K562 (cell line): ENCODE measurements around the gene FRMD4A. TPM values are rescaled to one million over a fixed set of nuclear protein-coding genes. Genes with fewer than 3 reads are reported as not detected.

Source experiments
- ATAC-seq: fragments of 200-7000 bp; cut with Tn5 transposase; 3 replicates; pipeline ENCODE4 v1.9.1; 2020; ENCODE audit warnings: moderate library complexity
- BruUV-seq: library from RNA; stranded (reverse); fragments of 400-500 nt; replicated peaks from 2 replicates; lab custom pipeline; 2021; lab: Mats Ljungman, UMichigan
- CTCF ChIA-PET: fragments of 300-600 bp; formaldehyde crosslinking; extraction: SDS; loops from one replicate; lab custom pipeline; 2021; ENCODE audit warnings: low intra/inter-chr PET ratio; lab: Yijun Ruan, JAX
- POLR2A ChIA-PET: fragments of 300-600, 350-650 bp; sonication (Branson Sonifier 250); formaldehyde crosslinking; extraction: SDS; loops from one replicate; lab custom pipeline; 2021; ENCODE audit warnings: antibody characterized with exemption, inconsistent platforms; lab: Yijun Ruan, JAX
- DNase-seq, 4 experiments: peaks; one replicate each; pipeline versions ENCODE4 v3.0.0 to v3.0.0-alpha.2; 2011 to 2018; ENCODE audit warnings: low spot score in 3 of 4, mixed read lengths in 3 of 4; ENCODE audit errors: extremely low read depth in 1 of 4
- FAIRE-seq: peaks from 2 replicates; lab custom pipeline; 2011; peaks lifted over from hg19 to GRCh38; lab: Jason Lieb, UNC
- H2AFZ ChIP-seq: 2 replicates; pipeline ENCODE4 v1.6.0; 2011; ENCODE audit warnings: low read depth, low read length, control low read depth, inconsistent platforms
- H3K27ac ChIP-seq: fragments of 200-600 bp; 3 replicates; pipeline ENCODE4 v1.8.0; 2011; ENCODE audit warnings: low read depth, mild to moderate bottlenecking, control low read depth, inconsistent platforms, low read length, moderate library complexity, mixed read lengths; ENCODE audit errors: extremely low read depth
- H3K27me3 ChIP-seq, 2 experiments: fragments of 300-600 bp in 1 of 2; 2 replicates in 1 of 2; 3 replicates in 1 of 2; pipeline versions ENCODE4 v1.6.0 to v1.8.0; 2011; ENCODE audit warnings: inconsistent platforms in 2 of 2, low read length in 2 of 2, mild to moderate bottlenecking in 1 of 2, mixed read lengths in 1 of 2, moderate library complexity in 1 of 2; ENCODE audit not compliant: control insufficient read depth in 2 of 2, insufficient read depth in 2 of 2
- H3K36me3 ChIP-seq: fragments of 300-600 bp; 3 replicates; pipeline ENCODE4 v1.8.0; 2011; ENCODE audit warnings: mild to moderate bottlenecking, low read length, inconsistent platforms; ENCODE audit not compliant: control insufficient read depth, insufficient read depth
- H3K4me1 ChIP-seq, 2 experiments: fragments of 200-600 bp in 1 of 2; replicated peaks in 1 of 2; 2 replicates in 1 of 2; 3 replicates in 1 of 2; pipeline versions ENCODE4 v1.5.1 to v1.8.0; 2011; ENCODE audit warnings: inconsistent platforms in 2 of 2, low read length in 2 of 2, mild to moderate bottlenecking in 1 of 2, mixed read lengths in 1 of 2, moderate library complexity in 1 of 2; ENCODE audit not compliant: control insufficient read depth in 2 of 2, insufficient read depth in 2 of 2
- H3K4me2 ChIP-seq: 2 replicates; pipeline ENCODE4 v1.6.1; 2011; ENCODE audit warnings: low read length, control low read depth, inconsistent platforms, mixed read lengths; ENCODE audit not compliant: insufficient read depth
- H3K4me3 ChIP-seq: fragments of 200-600 bp; sonication (generic), shearing (Covaris generic); 2 replicates; pipeline ENCODE4 v1.5.1; 2016; ENCODE audit warnings: control low read depth, inconsistent platforms
- H3K79me2 ChIP-seq: fragments of 200-600 bp; 3 replicates; pipeline ENCODE4 v1.8.0; 2011; ENCODE audit warnings: low read length, inconsistent platforms; ENCODE audit not compliant: control insufficient read depth, insufficient read depth
- H3K9ac ChIP-seq, 2 experiments: 2 replicates each; pipeline versions ENCODE4 v1.6.0 to v1.6.1; 2011; ENCODE audit warnings: low read depth in 2 of 2, low read length in 2 of 2, control low read depth in 1 of 2, inconsistent platforms in 1 of 2, mild to moderate bottlenecking in 1 of 2, mixed read lengths in 1 of 2; ENCODE audit not compliant: insufficient read depth in 1 of 2
- H3K9me1 ChIP-seq: one replicate; pipeline ENCODE4 v1.6.0; 2011; ENCODE audit warnings: inconsistent platforms, mild to moderate bottlenecking, low read length, moderate library complexity; ENCODE audit not compliant: control insufficient read depth, insufficient read depth
- H3K9me3 ChIP-seq: replicated peaks from 2 replicates; pipeline ENCODE4 v1.5.1; 2011; ENCODE audit warnings: low read depth, low read length, inconsistent platforms; ENCODE audit not compliant: control insufficient read depth, insufficient read depth
- H4K20me1 ChIP-seq: replicated peaks from 2 replicates; pipeline ENCODE4 v1.6.1; 2011; ENCODE audit warnings: low read length, inconsistent platforms, mixed read lengths; ENCODE audit not compliant: control insufficient read depth, insufficient read depth
- AFF4 ChIP-seq: sonication (generic); formaldehyde crosslinking; IDR thresholded peaks from 2 replicates; pipeline ENCODE4 v1.8.0; 2023; ENCODE audit warnings: mild to moderate bottlenecking, missing genetic modification reagents
- GABPB1 ChIP-seq: sonication (generic); formaldehyde crosslinking; IDR thresholded peaks from 2 replicates; pipeline ENCODE4 v1.8.0; 2022; ENCODE audit warnings: mild to moderate bottlenecking, missing genetic modification reagents
- HOXB6 ChIP-seq: fragments of 250-450 bp; sonication (Bioruptor Pico); IDR thresholded peaks from 2 replicates; pipeline ENCODE4 v1.5.1; 2022; ENCODE audit warnings: mild to moderate bottlenecking, borderline replicate concordance
- MED1 ChIP-seq: sonication (generic); formaldehyde crosslinking; IDR thresholded peaks from 2 replicates; pipeline ENCODE4 v1.8.1; 2023; ENCODE audit warnings: missing genetic modification reagents, borderline replicate concordance
- PYGO2 ChIP-seq: fragments of 450-650 bp; IDR thresholded peaks from 2 replicates; pipeline ENCODE4 v1.6.1; 2016; ENCODE audit warnings: mild to moderate bottlenecking, missing genetic modification characterization, moderate library complexity, missing compliant biosample characterization
- TEAD1 ChIP-seq, 2 experiments: fragments of 450-650 bp in 1 of 2; sonication (generic) in 1 of 2; formaldehyde crosslinking; IDR thresholded peaks; 2 replicates each; pipeline versions ENCODE4 v1.4.0 to v1.8.0; 2020 to 2022; ENCODE audit warnings: mild to moderate bottlenecking in 2 of 2, missing genetic modification reagents in 1 of 2
- TFAP4 ChIP-seq: sonication (generic); formaldehyde crosslinking; IDR thresholded peaks from 2 replicates; pipeline ENCODE4 v1.8.0; 2022; ENCODE audit warnings: missing genetic modification reagents, mild to moderate bottlenecking, moderate library complexity, borderline replicate concordance
- ZFP30 ChIP-seq: fragments of 250-450 bp; sonication (Bioruptor Pico); IDR thresholded peaks from 2 replicates; pipeline ENCODE4 v1.8.0; 2022; ENCODE audit warnings: moderate library complexity, mild to moderate bottlenecking, inconsistent platforms, borderline replicate concordance
- WGBS: fragments of 100-300 bp; shearing (Covaris generic); methylation state at CpG from one replicate; pipeline ENCODE4 v1.1.6; 2016; ENCODE audit warnings: low coverage, mixed read lengths; ENCODE audit not compliant: insufficient coverage; ENCODE audit errors: missing lambda C conversion rate; 5-methylcytosine and 5-hydroxymethylcytosine counted together
- in situ Hi-C: fragments of 300-500 bp; cut with MboI; formaldehyde crosslinking; loops from 4 replicates; pipeline ENCODE4 v1.15.0; 2018; ENCODE audit warnings: inconsistent platforms, mixed read lengths
- intact Hi-C: fragments of 100-400 bp; cut with micrococcal nuclease; formaldehyde crosslinking; loops from 2 replicates; pipeline ENCODE4 v1.14.2; 2022
- polyA plus RNA-seq, 8 experiments: library from polyadenylated mRNA; depleted of rRNA in 4 of 8; stranded (reverse) in 5 of 8; unstranded in 3 of 8; fragments of >200 nt; fragmentation: Nextera tagmentation in 2 of 8; fragmentation: Illumina TruSeq in 1 of 8; extraction: Ambion mirVana in 2 of 8; extraction: Trizol in 1 of 8; gene quantifications; 2 replicates each; pipeline versions ENCODE4 v1.2.1 to v1.2.3, GENCODE V29; 2011 to 2014; ENCODE audit warnings: inconsistent platforms in 1 of 8, missing spikeins in 1 of 8
- total RNA-seq, 7 experiments: library from RNA; depleted of rRNA in 6 of 7; stranded (reverse); fragments of >200 nt in 6 of 7; fragmentation: Illumina TruSeq in 2 of 7; extraction: Trizol in 2 of 7; gene quantifications; 2 replicates each; pipeline versions ENCODE4 v1.2.1 to v1.2.3, GENCODE V29; 2011 to 2021; ENCODE audit warnings: low replicate concordance in 1 of 7
- TF ChIP-seq, protein P1 (sequence below): fragments of 250-450 bp; sonication (Bioruptor Pico); IDR thresholded peaks from 2 replicates; pipeline ENCODE4 v1.8.0; 2022; ENCODE audit warnings: moderate library complexity, mild to moderate bottlenecking, inconsistent platforms

FRMD4A gene
- total and polyA plus RNA-seq, 9 of the 15 experiments (the other 6 are each of a cell fraction or from before 2014, with no cell fraction given) = 0.80 to 5.2 (median 3.0) TPM

DNA sequence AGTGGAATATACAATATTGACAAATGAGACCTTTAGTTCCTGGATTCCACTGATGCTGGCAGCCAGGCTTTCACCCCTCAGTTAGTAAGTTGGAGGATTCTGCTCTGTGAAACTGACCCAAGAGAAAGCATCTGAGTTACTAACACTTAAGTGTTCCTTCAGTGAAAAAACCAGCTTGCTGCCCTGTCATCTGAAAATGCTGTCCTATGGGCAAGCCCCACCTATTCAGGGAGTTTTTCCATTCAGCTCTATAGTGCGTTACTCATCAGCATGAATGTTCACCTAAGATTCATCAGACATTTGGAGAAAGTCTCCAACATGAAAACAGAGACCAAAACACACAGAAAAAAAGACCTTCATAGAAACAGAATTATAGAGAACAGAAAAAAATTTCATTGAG, 706.1 kb downstream of the FRMD4A start (continued):
- no peak for TF ChIP-seq TEAD1 (CRISPR knock-in tag; IDR thresholded peaks at IDR 0.05)

DNA sequence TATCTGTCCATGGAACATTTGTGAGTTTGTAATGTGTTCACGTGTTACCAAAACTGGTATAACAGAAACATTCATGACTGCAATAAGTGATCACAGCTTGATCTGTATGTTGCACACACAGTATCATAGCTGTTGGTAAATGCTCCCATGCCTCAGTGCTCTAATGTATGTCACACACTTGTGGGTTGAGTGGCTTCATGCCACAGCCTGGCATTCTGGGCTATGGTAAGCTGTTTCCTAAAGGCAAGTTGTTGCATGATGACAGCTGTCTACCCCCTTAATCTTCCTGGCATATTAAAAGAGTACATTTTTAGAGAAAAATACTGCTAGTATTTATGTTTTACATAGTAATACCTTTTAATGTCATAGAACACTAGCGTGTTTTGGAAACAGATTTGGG, 708.8 kb downstream of the FRMD4A start:
- no TSS peak for BruUV-seq
- no peaks in the 10 kb centered on the region for H4K20me1 ChIP-seq
- in situ Hi-C loops (no loop called here), intact Hi-C loops (no loop called here)
- WGBS = 78% methylated on average over 2 of the region's 2 CpGs
- no peak overlapping the region for H3K9ac ChIP-seq
- no peaks in the 10 kb centered on the region for H3K9me1 ChIP-seq
- H3K27ac ChIP-seq = no peak overlapping the region
- H3K36me3 ChIP-seq = peaks cover 5% of the 10 kb centered on the region; the same call in 1 of the 3 replicates
- POLR2A ChIA-PET = interaction anchor here (0.6 to 0.7 kb wide), 2 partner anchors 115 to 135 kb away, joined by 3 read pairs; no protein-coding TSS in a partner anchor
- TF ChIP-seq TFAP4 (CRISPR knock-in tag) (no peak), ZFP30 (CRISPR knock-in tag) (no peak), GABPB1 (CRISPR knock-in tag) (no peak), MED1 (CRISPR knock-in tag) (no peak), AFF4 (CRISPR knock-in tag) (no peak), PYGO2 (tag) (no peak), HOXB6 (CRISPR knock-in tag) (no peak)
- TF ChIP-seq, protein P1, sequence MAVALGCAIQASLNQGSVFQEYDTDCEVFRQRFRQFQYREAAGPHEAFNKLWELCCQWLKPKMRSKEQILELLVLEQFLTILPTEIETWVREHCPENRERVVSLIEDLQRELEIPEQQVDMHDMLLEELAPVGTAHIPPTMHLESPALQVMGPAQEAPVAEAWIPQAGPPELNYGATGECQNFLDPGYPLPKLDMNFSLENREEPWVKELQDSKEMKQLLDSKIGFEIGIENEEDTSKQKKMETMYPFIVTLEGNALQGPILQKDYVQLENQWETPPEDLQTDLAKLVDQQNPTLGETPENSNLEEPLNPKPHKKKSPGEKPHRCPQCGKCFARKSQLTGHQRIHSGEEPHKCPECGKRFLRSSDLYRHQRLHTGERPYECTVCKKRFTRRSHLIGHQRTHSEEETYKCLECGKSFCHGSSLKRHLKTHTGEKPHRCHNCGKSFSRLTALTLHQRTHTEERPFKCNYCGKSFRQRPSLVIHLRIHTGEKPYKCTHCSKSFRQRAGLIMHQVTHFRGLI (CRISPR knock-in tag) = no peak
- TF ChIP-seq, all 486 proteins: peak for 0
- no peak overlapping the region for H2AFZ ChIP-seq
- no peaks in the 10 kb centered on the region for H3K4me1 ChIP-seq
- FAIRE-seq (no peak), ATAC-seq (no peak), DNase-seq (no peak)
- no peak overlapping the region for H3K4me3 ChIP-seq
- no peaks in the 10 kb centered on the region for H3K9me3 ChIP-seq
- H3K4me2 ChIP-seq = no peak overlapping the region
- no peaks in the 10 kb centered on the region for H3K79me2 ChIP-seq
- H3K27me3 ChIP-seq = no peaks in the 10 kb centered on the region
- CTCF ChIA-PET = no interaction called here
